GM21367 (cell line): ENCODE data around the gene ITPKB.

Experiments used
- ATAC-seq: cut with Tn5 transposase; IDR thresholded peaks from one replicate; pipeline ENCODE4 v1.9.1; 2021; ENCODE audit not compliant: unreplicated experiment

The ITPKB gene

DNA sequence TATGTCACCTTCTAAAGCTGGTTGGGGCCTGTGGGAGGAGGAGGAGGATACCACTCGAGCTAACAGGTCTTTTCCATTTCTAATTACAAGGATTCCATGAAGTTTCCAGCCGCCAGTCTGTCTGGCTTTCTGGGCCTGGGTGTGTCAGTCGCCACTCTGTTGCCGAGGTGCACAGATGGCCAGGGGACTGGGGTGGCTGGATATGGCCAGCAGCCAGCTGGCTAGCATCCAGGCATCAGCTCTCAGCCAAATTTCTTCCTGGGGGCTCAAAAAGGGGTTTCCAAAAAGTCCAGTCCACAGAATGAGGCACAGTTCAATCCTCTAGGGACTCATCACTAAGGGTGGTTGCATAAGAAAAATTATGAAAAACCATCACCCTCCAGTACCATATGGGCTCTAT lies 32.4 kb downstream of the ITPKB start:
- no peak for ATAC-seq

DNA sequence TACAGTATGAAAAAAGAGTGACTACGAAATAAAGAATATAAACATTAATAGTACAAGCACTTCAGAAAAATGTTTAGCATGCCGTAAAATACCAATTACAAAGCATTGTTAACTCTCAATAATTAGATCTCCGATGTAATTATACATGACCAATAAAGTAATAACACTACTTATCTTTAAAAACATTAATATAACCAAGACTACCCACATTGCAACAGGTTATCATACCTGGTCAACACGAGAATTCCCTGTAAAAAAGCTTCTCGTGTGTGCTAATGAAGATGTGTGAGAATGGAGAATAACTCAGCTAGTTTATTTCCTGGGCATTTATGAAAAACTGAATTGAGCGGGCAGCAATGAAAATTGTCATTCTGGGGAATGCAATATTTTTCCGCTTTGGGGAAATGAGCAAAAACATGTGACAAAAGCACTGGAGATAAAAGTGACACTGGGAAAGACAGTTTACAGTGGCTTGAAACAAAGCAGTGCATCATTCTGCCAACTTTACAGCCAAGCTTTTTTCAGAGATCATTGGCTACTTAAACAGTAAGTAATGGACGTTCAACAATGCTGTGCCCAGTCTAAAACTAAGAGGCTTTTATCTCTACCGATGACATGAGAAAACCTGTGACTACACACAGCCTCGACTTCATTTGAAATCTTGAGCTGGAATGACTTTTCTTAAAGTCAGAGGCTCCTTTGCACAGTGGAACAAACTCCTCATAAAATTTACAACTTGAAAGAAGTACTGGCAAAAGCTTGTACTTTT lies 34.7 kb downstream of the ITPKB start:
- ATAC-seq, result no peak

DNA sequence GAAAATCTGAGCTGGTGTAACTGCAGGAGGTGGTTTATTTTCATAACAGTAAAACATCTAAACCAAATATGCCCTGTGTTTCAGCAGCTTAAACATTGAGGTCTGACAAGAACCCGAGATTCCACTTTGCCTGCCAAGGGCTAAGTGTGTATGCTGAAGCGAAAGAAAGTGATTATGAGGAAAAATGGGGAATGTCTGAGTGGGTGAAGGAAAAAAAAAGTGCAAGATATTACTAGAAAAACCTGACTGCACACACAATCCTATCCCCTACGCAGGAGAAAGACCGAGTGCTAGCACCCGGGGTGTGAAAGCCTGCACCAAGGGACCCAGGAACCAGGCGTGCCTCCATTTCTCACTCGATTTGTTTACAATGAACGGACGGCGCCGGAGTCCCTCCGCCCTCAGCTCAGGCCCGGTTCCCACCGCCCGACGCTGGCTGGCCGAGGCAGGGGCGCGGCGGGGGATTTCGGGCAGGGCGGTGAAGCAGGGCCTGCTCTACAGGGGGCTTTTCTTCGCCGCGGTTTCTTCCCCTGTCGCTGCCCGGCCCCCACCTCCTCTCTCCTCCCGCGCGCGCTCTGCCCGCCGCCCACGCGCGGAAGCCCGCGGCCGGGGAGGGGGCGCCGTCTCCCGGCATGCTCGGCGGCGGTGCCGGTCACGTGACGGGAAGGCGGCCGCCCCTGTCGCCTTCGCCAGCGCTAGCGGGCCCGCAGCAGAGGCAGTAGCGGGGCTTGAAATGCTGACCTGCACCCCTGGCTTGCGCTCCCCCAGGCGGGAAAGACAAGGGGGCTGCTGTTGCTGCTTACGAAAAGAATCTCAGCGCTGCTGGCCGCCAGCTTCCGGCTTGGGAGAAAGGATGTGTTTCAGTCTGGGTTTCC lies 35.9 kb downstream of the ITPKB start:
- ATAC-seq, result peak; percentile 70

DNA sequence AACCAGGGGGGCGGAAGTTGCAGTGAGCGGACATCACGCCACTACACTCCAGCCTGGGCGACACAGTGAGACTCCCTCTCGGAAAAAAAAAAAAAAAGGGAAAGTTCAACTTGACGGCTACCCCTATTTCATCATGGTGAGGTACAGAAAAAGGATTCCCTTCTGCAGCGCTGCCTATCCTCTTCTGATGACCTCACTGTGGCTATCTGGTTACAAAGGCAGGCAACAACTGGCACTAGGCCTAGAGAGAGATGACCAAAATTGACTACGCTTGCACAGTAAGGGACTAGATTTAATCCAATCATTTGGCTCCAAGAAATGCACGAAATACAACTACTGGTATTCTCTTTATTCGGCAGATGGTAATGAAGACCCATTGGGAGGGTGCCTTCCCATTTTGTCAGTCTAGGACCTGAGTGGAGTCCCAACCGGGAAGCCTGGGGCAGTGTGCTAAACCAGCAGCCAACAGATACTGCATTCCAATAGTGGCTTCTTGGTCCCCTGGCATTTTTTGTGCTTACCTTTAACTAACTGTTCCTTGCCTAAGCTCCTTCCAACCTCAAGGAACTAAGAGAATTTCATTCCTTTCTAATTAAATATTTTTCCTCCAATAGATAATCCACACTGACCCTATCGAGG lies 36.6 kb downstream of the ITPKB start:
- no peak for ATAC-seq

DNA sequence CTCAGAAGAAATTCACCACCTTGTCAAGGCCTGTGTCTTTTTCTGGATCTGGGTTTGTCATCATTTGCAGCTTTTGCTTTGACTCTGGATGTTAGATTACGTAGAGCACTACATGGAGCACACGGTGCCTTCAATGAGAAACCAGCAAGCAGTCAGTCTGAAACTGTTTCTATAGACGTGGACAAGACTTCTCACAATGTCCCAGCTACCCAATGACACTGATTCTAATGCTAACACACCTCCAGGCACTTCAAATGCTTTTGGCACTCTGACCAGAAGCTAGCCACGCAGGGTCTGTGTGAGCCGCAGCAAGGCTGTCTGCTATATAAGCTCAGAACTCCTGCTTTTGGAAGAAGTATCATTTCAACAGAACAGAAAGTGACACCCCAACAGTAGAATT lies 38.2 kb downstream of the ITPKB start:
- ATAC-seq, result no peak

DNA sequence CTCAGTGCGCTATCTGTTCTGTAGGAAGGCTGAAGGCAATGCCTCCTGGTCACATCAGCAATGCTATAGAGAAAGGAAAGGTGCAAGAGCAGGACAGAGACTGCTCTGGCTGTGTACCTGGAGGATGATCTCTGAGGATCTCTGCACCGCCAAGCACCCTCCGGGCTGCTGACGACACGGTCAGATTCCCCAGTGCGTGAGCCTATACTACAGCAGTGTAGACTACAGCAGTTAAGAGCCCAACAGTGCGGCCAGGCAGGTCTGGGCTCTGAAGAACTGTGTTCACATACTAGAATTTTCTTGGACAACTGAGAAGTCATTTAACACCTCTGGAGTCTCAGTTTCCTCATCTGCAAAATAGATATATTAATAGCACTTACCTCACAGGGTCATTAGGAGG lies 39.9 kb downstream of the ITPKB start:
- ATAC-seq, result no peak

DNA sequence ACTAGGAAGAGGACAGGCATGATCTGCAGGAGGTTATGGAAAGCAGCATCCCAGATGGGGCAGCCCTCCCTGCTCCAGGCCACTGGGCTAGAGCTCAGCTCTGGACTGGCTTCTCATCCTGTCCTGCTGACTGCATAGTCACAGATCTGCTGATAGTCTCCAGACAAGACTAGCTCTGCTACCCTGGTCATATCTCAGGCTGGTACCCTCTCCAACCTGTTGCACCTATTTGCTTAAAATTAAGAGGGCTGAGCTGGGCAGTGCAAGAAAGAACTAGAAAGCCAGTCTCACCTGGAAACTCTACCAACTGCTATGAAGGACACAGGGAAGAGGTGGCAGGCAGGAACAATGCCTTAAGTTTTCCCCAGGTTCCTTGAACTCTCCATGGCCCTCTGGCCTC lies 40.4 kb downstream of the ITPKB start:
- ATAC-seq, result no peak

DNA sequence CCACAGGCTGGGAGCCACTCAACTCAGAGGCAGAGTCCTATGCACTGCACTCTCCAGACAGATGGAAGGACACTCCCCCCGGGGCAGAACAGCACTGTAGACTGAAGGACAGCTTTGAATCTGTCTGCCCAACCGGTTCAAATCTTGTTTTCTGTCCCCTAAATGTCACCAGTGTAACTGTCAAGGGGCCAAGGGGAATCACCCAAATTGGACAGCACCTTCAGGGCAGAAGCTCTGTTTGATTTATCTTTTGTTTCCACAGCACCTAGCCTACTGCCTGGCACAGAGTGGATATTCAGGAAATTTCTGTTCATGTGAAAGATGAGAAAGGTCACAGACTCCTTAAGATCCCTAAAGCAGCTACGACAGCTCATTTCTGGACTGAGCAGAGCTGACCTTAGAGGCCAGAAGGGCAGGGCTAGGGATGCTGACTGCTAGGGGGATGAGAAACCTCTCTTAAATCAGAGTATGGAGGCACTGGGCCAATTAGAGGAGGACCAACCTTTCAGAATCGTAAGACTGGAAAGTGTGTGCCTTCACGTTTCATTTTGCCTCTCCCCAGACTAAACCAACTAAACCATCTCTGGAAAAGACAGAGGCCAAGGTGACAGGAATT lies 41.0 kb downstream of the ITPKB start:
- ATAC-seq, result no peak

DNA sequence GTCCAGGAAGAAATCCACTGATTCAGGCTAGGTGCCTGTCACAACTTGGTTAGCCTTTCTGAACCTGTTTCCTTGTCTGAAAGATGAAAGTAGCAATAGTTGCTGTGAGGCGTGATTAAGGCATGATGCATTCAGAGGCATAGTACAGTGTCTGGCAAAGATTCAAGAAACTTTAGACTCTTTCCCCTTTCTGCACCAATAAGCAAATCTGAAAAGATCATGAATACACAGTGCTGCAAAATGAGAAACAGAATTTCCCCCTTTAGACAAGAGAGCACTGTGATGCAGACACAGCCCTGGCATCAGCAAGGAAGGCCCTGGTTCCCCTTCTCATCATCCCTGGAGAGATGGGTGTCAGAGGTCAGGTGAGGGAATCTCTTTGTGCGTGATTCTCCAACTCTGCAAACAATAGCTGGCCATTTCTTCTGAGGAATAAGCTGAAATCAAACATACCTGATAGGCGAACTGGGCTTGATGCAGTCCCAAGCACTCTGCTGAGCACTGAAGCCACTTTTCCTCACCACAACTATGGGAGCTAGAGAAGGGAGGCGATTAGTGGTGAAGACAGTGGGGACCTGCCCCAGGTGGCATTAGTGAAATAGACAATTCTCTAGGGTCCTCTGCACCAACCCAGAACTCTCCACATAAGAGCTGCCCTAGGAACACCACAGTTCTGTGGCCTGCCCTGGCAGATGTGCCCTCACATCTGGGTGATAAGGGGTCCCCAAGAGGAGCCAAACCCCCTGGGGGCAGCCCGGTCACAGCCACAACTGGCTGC lies 41.7 kb downstream of the ITPKB start:
- peak; percentile 58 for ATAC-seq

DNA sequence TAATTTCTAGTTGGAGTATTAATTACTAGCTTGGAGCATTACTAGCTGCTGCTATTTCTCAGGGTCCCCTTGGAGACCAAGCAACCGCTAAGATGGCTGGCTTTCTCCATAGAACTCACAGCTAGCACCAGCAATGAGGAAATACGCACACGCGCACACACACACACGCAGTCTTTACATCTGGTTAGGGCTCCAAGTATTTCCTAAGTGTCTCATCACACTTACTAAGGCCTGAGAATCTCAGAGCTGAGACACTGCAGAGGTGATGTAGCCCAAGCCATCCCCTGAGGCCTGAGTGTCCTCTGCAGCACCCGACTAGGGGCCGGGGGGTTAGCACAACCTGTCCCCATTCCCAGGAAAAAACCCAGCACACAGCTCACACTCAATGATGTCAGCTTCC lies 42.5 kb downstream of the ITPKB start:
- ATAC-seq, result no peak

DNA sequence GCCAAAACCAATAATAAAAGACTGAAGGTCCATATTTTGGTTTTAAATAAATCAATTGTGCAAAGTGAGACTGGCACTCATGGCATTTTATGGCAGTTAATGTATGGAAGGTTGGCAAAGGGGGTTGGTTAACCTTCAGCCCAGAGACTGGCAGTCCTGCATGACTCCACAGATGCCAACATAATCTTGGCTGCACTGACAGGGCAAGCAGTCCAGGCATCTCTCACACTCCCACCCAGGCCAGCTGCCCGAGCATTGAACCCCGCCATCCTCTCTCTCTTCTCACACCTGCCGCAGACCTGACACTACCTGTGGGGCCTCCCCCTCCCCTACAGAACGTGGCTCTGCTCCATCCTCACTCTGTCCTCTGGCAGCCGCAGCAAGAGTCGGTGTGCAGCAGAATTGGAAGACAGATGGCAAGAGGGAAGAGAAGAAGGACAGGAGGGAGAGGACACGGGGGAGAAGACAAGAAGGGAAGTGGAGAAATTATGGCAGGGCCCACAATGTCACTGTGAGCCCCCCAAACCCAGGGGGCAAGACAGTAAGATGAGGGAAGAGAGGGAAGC lies 43.7 kb downstream of the ITPKB start:
- ATAC-seq, result no peak

DNA sequence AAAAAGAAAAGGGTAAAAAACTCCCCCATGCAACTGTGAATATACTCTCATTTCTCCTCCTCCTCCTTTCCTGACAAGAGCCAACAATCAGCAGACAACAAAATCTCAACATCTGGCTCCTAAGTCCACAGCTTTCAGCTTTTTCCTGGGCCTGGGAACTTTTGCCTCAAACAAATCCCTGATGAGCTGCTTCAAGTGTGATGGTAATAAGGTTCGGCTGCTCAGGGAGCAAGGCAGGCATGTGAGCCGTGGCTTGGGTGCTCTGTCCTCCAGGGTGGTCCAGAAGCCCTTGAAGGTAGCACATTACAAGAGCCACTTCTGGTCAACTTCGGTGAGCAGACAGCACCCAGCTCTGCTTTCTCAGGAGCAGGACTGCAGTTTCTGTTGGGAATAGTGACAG lies 46.3 kb downstream of the ITPKB start:
- ATAC-seq, result no peak

DNA sequence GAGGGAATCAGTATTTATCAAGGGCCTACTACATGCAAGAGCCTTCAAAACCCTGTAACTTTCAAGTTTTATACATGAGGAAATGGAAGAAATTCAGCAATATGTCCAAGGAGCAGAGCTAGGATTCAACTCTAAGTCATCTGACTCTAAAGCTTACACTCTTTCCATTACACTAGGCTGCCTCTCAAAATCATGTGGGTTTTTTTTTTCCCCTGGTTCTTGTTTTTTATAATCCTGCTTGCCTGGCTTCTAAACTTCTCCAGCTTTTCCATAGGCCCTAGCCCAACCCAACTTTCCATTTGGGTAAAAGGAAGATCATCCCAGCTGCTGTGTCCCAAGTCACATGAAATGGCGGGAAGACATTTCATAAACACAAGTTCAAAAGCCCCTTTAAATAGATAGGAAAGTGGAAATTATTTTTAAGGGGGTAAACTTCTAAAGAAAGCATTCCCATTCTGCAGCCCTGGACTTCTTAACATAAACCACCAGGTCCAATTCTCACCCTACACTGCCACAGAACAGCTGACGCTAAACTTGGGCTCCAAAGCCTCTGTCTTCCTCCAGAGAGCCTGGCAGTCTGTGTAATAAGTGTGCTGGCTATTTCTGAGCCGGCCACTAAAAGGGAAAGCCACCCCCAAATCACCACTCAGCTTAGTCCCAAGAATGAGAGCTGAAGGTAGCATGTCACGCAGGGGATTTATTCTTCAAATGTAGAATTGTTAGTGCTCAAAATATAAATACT lies 46.9 kb downstream of the ITPKB start:
- ATAC-seq, result no peak

DNA sequence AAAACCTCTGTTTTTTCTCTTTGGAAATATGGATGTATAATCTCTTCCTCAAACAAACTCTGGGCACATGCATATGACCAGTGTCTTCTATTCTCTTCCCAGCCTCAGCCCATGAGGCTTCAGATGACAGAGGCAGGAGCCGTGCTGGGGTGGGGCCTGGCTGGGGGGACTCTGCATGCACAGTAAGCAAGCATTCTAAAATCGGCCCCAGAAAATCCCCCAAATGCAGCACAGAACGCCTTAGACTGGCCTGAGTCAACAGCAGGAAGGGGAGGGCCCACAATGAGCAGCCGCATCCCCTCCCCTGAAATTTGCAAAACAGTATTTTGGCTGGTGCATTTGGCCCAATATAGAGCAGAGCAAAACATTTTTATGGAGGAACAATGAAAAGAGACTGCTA lies 47.8 kb downstream of the ITPKB start:
- no peak for ATAC-seq

DNA sequence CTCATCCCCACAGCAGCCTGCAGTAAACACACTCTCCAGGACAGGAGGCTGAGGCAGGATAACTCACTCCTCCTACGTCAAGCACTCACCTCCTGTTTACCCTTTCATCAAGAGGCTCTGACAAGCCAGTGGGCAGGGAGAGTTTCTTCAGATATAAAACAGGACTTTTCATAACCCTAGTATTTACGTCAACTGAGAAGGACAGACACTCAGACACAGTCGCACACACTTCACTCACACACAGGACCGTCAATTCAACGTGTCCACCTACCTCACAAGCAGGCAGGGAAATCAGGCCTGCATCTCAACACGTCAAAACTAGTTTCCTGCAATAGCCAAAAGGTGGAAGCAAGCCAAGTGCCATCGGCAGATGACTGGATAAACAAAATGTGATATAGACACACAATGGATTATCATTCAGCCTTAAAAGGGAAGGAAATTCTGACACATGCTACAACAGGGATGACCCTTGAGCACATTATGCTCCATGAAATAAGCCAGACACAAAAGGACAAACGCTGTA lies 48.6 kb downstream of the ITPKB start:
- ATAC-seq, result no peak

DNA sequence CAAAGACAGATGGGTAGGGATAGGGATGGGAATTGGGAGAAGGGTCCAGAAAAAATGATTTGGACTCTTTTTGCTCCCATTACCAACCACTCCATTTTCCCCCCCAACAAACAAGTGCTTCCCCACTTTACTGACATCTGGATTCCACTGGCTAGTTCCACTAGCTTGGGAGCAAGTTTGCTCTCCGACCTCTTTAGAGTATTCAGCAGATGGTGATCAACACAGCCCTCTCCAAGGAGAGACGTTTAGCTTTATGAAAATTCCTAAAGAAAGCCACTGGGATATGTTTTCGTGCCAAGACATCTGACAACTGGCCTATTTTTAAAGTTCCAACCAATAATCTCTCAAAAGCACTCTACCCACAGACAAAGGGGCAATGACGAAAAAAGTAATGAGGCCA lies 50.3 kb downstream of the ITPKB start:
- ATAC-seq, result no peak

DNA sequence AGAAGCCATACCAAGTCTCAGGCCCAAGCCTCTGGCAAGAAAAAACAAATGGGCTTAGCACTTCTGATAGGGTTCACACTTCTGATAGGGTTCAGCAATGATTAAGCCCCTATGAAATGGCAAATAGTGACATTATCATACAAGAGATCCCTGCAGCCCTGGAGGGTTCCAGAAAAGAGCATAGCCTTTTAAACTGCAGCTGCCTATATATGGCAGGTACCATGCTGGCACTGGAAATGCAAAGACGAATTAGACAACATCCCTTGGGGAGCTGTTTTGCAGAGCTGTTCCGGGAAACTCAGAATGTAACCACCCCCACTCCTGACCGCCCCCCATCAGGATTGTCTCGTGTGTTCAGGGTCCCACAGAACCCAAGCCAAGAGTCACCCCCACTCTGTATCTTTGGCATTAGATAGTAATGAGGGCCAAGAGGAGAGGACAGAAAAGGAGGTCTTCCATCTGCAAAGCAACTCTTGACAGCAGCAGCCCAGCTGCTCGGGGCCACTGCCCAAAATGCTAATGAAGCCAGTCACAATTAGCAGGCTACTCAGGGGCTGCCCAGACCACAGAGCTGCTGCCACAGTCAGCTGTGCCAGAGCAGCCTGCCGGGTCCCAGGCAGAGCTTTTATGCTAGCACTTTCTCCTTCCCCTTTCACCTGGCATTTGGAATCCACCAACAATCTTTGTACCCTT lies 50.9 kb downstream of the ITPKB start:
- no peak for ATAC-seq

DNA sequence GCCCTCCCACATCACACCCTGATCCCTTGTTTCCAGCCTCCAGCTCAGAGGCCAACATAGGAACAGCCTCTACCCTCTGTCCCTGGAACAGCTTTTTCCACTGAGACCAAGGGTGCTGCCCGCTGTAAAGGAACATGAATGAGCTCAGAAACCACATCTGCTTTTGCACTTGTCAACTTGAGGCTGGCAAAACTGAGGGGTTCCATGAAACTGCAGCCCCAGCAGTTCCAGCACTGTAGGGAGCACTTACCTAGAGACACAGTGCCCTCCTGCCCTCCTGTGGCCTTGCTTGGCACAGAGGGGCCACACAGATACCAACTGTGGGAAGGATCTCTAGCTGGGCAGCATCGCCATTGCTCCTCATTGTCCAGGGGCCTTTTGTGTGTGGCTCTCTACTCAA lies 51.7 kb downstream of the ITPKB start:
- no peak for ATAC-seq
